Kidney capillary endothelial cell (primary cell): Measurements from ENCODE around the gene OR5W2.
"Not testable (repeated sequence)": the region's sequence is repeated elsewhere in the genome, so short reads cannot be mapped to it uniquely, and the experiment has no call there.

Experiments
- DNase-seq: peaks from one replicate; pipeline ENCODE4 v3.0.0-alpha.2; 2018; ENCODE audit warnings: low spot score

Gene OR5W2

GRCh38 chr11:55914482-55914881 is at the start of gene OR5W2:
Gene OR5W2, minus strand, starts transcription at chr11:55914582. Its CDS starts 0 bp downstream, at chr11:55914582.
- DNase-seq = no peak

- DNase-seq = no peak
Observed at GRCh38 chr11:55956521-55956920, 42.1 kb upstream of the OR5W2 start.

GRCh38 chr11:55949330-55949729 is 34.9 kb upstream of the OR5W2 start:
- no peak for DNase-seq

GRCh38 chr11:55942785-55943392 is 28.5 kb upstream of the OR5W2 start:
- peak; percentile 11 for DNase-seq

GRCh38 chr11:55936300-55936699 is 21.9 kb upstream of the OR5W2 start, which contains the start of gene OR5I1:
Gene OR5I1, minus strand, starts transcription at chr11:55936400. Its CDS starts 0 bp downstream, at chr11:55936400.
- DNase-seq = no peak

- no peak for DNase-seq
Observed at GRCh38 chr11:55920537-55920936, 6.2 kb upstream of the OR5W2 start.

- no peak for DNase-seq
Observed at GRCh38 chr11:55902308-55902707, 12.1 kb downstream of the OR5W2 start.

- no peak for DNase-seq
Observed at GRCh38 chr11:55895216-55895615, 19.2 kb downstream of the OR5W2 start.

- DNase-seq = not testable (repeated sequence)
Observed at GRCh38 chr11:55885481-55885880, 28.9 kb downstream of the OR5W2 start.

- DNase-seq = not testable (repeated sequence)
Observed at GRCh38 chr11:55884995-55885394, 29.4 kb downstream of the OR5W2 start.

- not testable (repeated sequence) for DNase-seq
Observed at GRCh38 chr11:55882997-55883396, 31.4 kb downstream of the OR5W2 start, which contains the start of gene TRIM51. Gene TRIM51, plus strand, starts transcription at chr11:55883297. Its CDS starts 2,132 bp downstream, at chr11:55885429.

- not testable (repeated sequence) for DNase-seq
Observed at GRCh38 chr11:55873146-55873545, 41.2 kb downstream of the OR5W2 start.

GRCh38 chr11:55872731-55873130 is 41.7 kb downstream of the OR5W2 start:
- not testable (repeated sequence) for DNase-seq

- DNase-seq = not testable (repeated sequence)
Observed at GRCh38 chr11:55867354-55867753, 47.0 kb downstream of the OR5W2 start.
